ENCODE measurements around the gene IER5. TPM values are rescaled to one million over a fixed set of nuclear protein-coding genes. Genes with fewer than 3 reads are reported as not detected.

IER5 gene
- total and polyA plus RNA-seq, 9 of the 15 experiments (the other 6 are each of a cell fraction or from before 2014, with no cell fraction given) = 2.4 to 32.1 (median 12.0) TPM

DNA sequence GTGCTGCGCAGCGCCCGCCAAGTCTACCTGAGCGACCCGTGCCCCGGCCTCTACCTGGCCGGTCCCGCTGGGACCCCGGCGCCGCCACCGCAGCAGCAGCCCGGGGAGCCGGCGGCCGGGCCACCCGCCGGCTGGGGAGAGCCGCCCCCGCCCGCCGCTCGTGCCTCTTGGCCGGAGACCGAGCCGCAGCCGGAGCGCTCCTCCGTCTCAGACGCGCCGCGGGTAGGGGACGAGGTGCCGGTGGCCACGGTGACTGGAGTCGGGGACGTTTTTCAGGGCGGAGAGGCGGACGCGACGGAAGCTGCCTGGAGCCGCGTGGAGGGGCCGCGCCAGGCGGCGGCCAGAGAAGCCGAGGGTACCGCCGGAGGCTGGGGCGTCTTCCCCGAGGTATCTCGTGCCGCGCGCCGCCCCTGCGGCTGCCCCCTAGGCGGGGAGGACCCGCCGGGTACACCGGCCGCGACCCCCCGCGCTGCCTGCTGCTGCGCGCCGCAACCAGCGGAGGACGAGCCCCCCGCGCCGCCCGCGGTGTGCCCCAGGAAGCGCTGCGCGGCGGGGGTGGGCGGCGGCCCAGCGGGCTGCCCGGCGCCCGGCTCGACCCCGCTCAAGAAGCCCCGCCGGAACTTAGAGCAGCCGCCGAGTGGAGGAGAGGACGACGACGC is 646 bp downstream of the IER5 start (continued):
- TF ChIP-seq, protein P1, sequence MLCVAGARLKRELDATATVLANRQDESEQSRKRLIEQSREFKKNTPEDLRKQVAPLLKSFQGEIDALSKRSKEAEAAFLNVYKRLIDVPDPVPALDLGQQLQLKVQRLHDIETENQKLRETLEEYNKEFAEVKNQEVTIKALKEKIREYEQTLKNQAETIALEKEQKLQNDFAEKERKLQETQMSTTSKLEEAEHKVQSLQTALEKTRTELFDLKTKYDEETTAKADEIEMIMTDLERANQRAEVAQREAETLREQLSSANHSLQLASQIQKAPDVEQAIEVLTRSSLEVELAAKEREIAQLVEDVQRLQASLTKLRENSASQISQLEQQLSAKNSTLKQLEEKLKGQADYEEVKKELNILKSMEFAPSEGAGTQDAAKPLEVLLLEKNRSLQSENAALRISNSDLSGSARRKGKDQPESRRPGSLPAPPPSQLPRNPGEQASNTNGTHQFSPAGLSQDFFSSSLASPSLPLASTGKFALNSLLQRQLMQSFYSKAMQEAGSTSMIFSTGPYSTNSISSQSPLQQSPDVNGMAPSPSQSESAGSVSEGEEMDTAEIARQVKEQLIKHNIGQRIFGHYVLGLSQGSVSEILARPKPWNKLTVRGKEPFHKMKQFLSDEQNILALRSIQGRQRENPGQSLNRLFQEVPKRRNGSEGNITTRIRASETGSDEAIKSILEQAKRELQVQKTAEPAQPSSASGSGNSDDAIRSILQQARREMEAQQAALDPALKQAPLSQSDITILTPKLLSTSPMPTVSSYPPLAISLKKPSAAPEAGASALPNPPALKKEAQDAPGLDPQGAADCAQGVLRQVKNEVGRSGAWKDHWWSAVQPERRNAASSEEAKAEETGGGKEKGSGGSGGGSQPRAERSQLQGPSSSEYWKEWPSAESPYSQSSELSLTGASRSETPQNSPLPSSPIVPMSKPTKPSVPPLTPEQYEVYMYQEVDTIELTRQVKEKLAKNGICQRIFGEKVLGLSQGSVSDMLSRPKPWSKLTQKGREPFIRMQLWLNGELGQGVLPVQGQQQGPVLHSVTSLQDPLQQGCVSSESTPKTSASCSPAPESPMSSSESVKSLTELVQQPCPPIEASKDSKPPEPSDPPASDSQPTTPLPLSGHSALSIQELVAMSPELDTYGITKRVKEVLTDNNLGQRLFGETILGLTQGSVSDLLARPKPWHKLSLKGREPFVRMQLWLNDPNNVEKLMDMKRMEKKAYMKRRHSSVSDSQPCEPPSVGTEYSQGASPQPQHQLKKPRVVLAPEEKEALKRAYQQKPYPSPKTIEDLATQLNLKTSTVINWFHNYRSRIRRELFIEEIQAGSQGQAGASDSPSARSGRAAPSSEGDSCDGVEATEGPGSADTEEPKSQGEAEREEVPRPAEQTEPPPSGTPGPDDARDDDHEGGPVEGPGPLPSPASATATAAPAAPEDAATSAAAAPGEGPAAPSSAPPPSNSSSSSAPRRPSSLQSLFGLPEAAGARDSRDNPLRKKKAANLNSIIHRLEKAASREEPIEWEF (CRISPR knock-in tag; IDR thresholded peaks at IDR 0.05) = no peak
- no peak for TF ChIP-seq POLR3G (IDR thresholded peaks at IDR 0.05; ENCODE audit: extremely low read depth, insufficient read length, insufficient replicate concordance)
- 0 out of 2 replicates have a peak, but pooled peaks have one; percentile 14 for TF ChIP-seq KDM2B (CRISPR knock-in tag; IDR thresholded peaks at IDR 0.05)
- no peak for TF ChIP-seq CCNT2 (IDR thresholded peaks at IDR 0.05; ENCODE audit: borderline replicate concordance, extremely low read depth, insufficient read length, low read depth, low read length)
- TF ChIP-seq FIP1L1 (IDR thresholded peaks at IDR 0.05; ENCODE audit: low read depth, low read length, poor library complexity, severe bottlenecking) = peak; percentile 51
- TF ChIP-seq, protein P2, sequence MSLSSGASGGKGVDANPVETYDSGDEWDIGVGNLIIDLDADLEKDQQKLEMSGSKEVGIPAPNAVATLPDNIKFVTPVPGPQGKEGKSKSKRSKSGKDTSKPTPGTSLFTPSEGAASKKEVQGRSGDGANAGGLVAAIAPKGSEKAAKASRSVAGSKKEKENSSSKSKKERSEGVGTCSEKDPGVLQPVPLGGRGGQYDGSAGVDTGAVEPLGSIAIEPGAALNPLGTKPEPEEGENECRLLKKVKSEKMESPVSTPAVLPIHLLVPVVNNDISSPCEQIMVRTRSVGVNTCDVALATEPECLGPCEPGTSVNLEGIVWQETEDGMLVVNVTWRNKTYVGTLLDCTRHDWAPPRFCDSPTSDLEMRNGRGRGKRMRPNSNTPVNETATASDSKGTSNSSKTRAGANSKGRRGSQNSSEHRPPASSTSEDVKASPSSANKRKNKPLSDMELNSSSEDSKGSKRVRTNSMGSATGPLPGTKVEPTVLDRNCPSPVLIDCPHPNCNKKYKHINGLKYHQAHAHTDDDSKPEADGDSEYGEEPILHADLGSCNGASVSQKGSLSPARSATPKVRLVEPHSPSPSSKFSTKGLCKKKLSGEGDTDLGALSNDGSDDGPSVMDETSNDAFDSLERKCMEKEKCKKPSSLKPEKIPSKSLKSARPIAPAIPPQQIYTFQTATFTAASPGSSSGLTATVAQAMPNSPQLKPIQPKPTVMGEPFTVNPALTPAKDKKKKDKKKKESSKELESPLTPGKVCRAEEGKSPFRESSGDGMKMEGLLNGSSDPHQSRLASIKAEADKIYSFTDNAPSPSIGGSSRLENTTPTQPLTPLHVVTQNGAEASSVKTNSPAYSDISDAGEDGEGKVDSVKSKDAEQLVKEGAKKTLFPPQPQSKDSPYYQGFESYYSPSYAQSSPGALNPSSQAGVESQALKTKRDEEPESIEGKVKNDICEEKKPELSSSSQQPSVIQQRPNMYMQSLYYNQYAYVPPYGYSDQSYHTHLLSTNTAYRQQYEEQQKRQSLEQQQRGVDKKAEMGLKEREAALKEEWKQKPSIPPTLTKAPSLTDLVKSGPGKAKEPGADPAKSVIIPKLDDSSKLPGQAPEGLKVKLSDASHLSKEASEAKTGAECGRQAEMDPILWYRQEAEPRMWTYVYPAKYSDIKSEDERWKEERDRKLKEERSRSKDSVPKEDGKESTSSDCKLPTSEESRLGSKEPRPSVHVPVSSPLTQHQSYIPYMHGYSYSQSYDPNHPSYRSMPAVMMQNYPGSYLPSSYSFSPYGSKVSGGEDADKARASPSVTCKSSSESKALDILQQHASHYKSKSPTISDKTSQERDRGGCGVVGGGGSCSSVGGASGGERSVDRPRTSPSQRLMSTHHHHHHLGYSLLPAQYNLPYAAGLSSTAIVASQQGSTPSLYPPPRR (CRISPR knock-in tag; IDR thresholded peaks at IDR 0.05; ENCODE audit: borderline replicate concordance) = no peak
- no peak for TF ChIP-seq NR4A1 (CRISPR knock-in tag; IDR thresholded peaks at IDR 0.05)
- TF ChIP-seq NR4A1 (tag; IDR thresholded peaks at IDR 0.05) = no peak
- TF ChIP-seq ZNF76 (CRISPR knock-in tag; IDR thresholded peaks at IDR 0.05; ENCODE audit: borderline replicate concordance) = no peak
- TF ChIP-seq TAF1 (IDR thresholded peaks at IDR 0.05; ENCODE audit: control insufficient read depth, extremely low read depth, insufficient read depth, low read length, severe bottlenecking) = no peak
- TF ChIP-seq, protein P3, sequence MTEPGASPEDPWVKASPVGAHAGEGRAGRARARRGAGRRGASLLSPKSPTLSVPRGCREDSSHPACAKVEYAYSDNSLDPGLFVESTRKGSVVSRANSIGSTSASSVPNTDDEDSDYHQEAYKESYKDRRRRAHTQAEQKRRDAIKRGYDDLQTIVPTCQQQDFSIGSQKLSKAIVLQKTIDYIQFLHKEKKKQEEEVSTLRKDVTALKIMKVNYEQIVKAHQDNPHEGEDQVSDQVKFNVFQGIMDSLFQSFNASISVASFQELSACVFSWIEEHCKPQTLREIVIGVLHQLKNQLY (CRISPR knock-in tag; conservative IDR thresholded peaks at IDR 0.05) = no peak
- TF ChIP-seq MYBL2 (IDR thresholded peaks at IDR 0.05; ENCODE audit: low read depth) = no peak
- TF ChIP-seq MYBL2 (CRISPR knock-in tag; IDR thresholded peaks at IDR 0.05; ENCODE audit: borderline replicate concordance) = no peak
- TF ChIP-seq PURB (CRISPR knock-in tag; IDR thresholded peaks at IDR 0.05; ENCODE audit: low read depth) = no peak
- TF ChIP-seq CSDE1 (IDR thresholded peaks at IDR 0.05) = no peak
- no peak for TF ChIP-seq ZNF232 (CRISPR knock-in tag; IDR thresholded peaks at IDR 0.05)
- TF ChIP-seq CCAR2 (IDR thresholded peaks at IDR 0.05; ENCODE audit: low read depth, low read length) = no peak
